Measurements from ENCODE around the gene RGS7.

The RGS7 gene

GRCh38 chr1:241129207-241129960 lies 227.6 kb downstream of the RGS7 start:
- Histone ChIP-seq H2BK15ac (ENCODE audit: low read length) (no peak overlapping the region), H3K27me3 (ENCODE audit: control insufficient read depth in 3 of 3, insufficient read depth in 3 of 3, low read depth in 1 of 3, low read length in 3 of 3) (no peaks in the 10 kb centered on the region), H3K23ac (ENCODE audit: low read depth, low read length, poor library complexity) (no peak overlapping the region), H2BK120ac (ENCODE audit: low read depth, low read length) (no peak overlapping the region), H3K27ac (replicated peaks; ENCODE audit: low read length) (no peak overlapping the region), H2BK12ac (ENCODE audit: low read length) (no peak overlapping the region), H3K79me1 (ENCODE audit: low read depth, low read length) (no peaks in the 10 kb centered on the region), H3K4me3 (ENCODE audit: low read length in 2 of 2) (no peak overlapping the region), H4K91ac (ENCODE audit: low read depth, low read length, poor library complexity) (no peak overlapping the region), H2BK5ac (ENCODE audit: low read length) (no peak overlapping the region), H3K4me1 (ENCODE audit: control insufficient read depth in 2 of 2, insufficient read depth in 1 of 2, low read depth in 1 of 2, low read length in 2 of 2) (no peaks in the 10 kb centered on the region), H3K4me2 (ENCODE audit: insufficient read depth, low read length, poor library complexity, severe bottlenecking) (no peak overlapping the region), H2AFZ (ENCODE audit: low read length) (no peak overlapping the region), H2AK5ac (ENCODE audit: low read depth, low read length) (no peak overlapping the region), H3K4ac (ENCODE audit: low read length) (no peak overlapping the region), H4K8ac (ENCODE audit: low read depth, low read length) (no peak overlapping the region), H3K9ac (ENCODE audit: low read depth, low read length, poor library complexity) (no peak overlapping the region), H3K18ac (ENCODE audit: low read length) (no peak overlapping the region), H3K14ac (ENCODE audit: low read length) (no peak overlapping the region), H3K9me3 (replicated peaks in 1 of 2; ENCODE audit: control insufficient read depth in 2 of 2, insufficient read depth in 1 of 2, low read depth in 1 of 2, low read length in 2 of 2) (no peaks in the 10 kb centered on the region), H3K36me3 (replicated peaks in 1 of 2; ENCODE audit: control insufficient read depth in 2 of 2, insufficient read depth in 2 of 2, low read length in 2 of 2) (no peaks in the 10 kb centered on the region)
- no peak for DNase-seq (ENCODE audit: low spot score)
- WGBS, 2 donors (ENCODE audit: extremely low coverage in 2 of 2, insufficient read length in 2 of 2, insufficient replicate concordance in 1 of 2): no CpG with 5 or more reads among the region's 11 CpGs

- Histone ChIP-seq H4K8ac (ENCODE audit: low read depth, low read length) (no peak overlapping the region), H2BK12ac (ENCODE audit: low read length) (no peak overlapping the region), H2BK15ac (ENCODE audit: low read length) (no peak overlapping the region), H3K36me3 (replicated peaks in 1 of 2; ENCODE audit: control insufficient read depth in 2 of 2, insufficient read depth in 2 of 2, low read length in 2 of 2) (no peaks in the 10 kb centered on the region), H3K4me2 (ENCODE audit: insufficient read depth, low read length, poor library complexity, severe bottlenecking) (no peak overlapping the region), H3K9me3 (replicated peaks in 1 of 2; ENCODE audit: control insufficient read depth in 2 of 2, insufficient read depth in 1 of 2, low read depth in 1 of 2, low read length in 2 of 2) (no peaks in the 10 kb centered on the region), H2AFZ (ENCODE audit: low read length) (no peak overlapping the region), H3K18ac (ENCODE audit: low read length) (no peak overlapping the region), H3K27me3 (ENCODE audit: control insufficient read depth in 3 of 3, insufficient read depth in 3 of 3, low read depth in 1 of 3, low read length in 3 of 3) (no peaks in the 10 kb centered on the region), H3K4me3 (ENCODE audit: low read length in 2 of 2) (no peak overlapping the region), H3K4ac (ENCODE audit: low read length) (no peak overlapping the region), H3K27ac (replicated peaks; ENCODE audit: low read length) (no peak overlapping the region), H4K91ac (ENCODE audit: low read depth, low read length, poor library complexity) (no peak overlapping the region), H3K14ac (ENCODE audit: low read length) (no peak overlapping the region), H3K9ac (ENCODE audit: low read depth, low read length, poor library complexity) (no peak overlapping the region), H2AK5ac (ENCODE audit: low read depth, low read length) (no peak overlapping the region), H3K23ac (ENCODE audit: low read depth, low read length, poor library complexity) (no peak overlapping the region), H2BK120ac (ENCODE audit: low read depth, low read length) (no peak overlapping the region), H2BK5ac (ENCODE audit: low read length) (no peak overlapping the region), H3K79me1 (ENCODE audit: low read depth, low read length) (no peaks in the 10 kb centered on the region), H3K4me1 (ENCODE audit: control insufficient read depth in 2 of 2, insufficient read depth in 1 of 2, low read depth in 1 of 2, low read length in 2 of 2) (no peaks in the 10 kb centered on the region)
- no peak for DNase-seq (ENCODE audit: low spot score)
- WGBS, 2 donors (ENCODE audit: extremely low coverage in 2 of 2, insufficient read length in 2 of 2, insufficient replicate concordance in 1 of 2): no CpG with 5 or more reads among the region's 2 CpGs
Measured at GRCh38 chr1:241125286-241125685, 231.7 kb downstream of the RGS7 start.

DNA sequence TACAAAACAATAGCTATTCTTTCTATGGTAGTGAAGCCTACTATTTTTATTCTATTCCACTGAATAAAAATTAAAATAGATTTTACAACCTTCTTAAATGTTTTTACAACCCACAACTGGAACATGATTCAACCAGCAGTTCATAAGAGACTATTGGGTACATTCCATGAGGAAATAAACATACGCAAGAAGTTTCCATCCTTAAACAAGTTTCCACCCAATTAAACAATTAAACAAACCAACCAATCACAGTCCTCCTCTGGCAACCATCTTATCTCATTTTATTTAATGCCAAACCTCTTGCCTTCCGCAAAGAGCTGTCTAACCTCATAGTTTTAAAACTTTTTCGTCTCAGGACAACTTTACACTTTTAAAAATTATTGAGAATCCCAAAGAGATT lies 239.0 kb downstream of the RGS7 start:
- Histone ChIP-seq H2AK5ac (ENCODE audit: low read depth, low read length) (no peak overlapping the region), H2BK12ac (ENCODE audit: low read length) (no peak overlapping the region), H3K79me1 (ENCODE audit: low read depth, low read length) (no peaks in the 10 kb centered on the region), H3K9ac (ENCODE audit: low read depth, low read length, poor library complexity) (no peak overlapping the region), H2BK5ac (ENCODE audit: low read length) (no peak overlapping the region), H3K27me3 (ENCODE audit: control insufficient read depth in 3 of 3, insufficient read depth in 3 of 3, low read depth in 1 of 3, low read length in 3 of 3) (no peaks in the 10 kb centered on the region), H3K27ac (replicated peaks; ENCODE audit: low read length) (no peak overlapping the region), H3K14ac (ENCODE audit: low read length) (no peak overlapping the region), H3K36me3 (replicated peaks in 1 of 2; ENCODE audit: control insufficient read depth in 2 of 2, insufficient read depth in 2 of 2, low read length in 2 of 2) (no peaks in the 10 kb centered on the region), H2BK15ac (ENCODE audit: low read length) (no peak overlapping the region), H3K4me3 (ENCODE audit: low read length in 2 of 2) (no peak overlapping the region), H4K91ac (ENCODE audit: low read depth, low read length, poor library complexity) (no peak overlapping the region), H3K23ac (ENCODE audit: low read depth, low read length, poor library complexity) (no peak overlapping the region), H3K4me1 (ENCODE audit: control insufficient read depth in 2 of 2, insufficient read depth in 1 of 2, low read depth in 1 of 2, low read length in 2 of 2) (no peaks in the 10 kb centered on the region), H3K4ac (ENCODE audit: low read length) (no peak overlapping the region), H3K18ac (ENCODE audit: low read length) (no peak overlapping the region), H3K9me3 (replicated peaks in 1 of 2; ENCODE audit: control insufficient read depth in 2 of 2, insufficient read depth in 1 of 2, low read depth in 1 of 2, low read length in 2 of 2) (no peaks in the 10 kb centered on the region), H3K4me2 (ENCODE audit: insufficient read depth, low read length, poor library complexity, severe bottlenecking) (no peak overlapping the region), H4K8ac (ENCODE audit: low read depth, low read length) (no peak overlapping the region), H2BK120ac (ENCODE audit: low read depth, low read length) (no peak overlapping the region), H2AFZ (ENCODE audit: low read length) (no peak overlapping the region)
- WGBS, 2 donors (ENCODE audit: extremely low coverage in 2 of 2, insufficient read length in 2 of 2, insufficient replicate concordance in 1 of 2): no CpG with 5 or more reads among the region's 3 CpGs
- no peak for DNase-seq (ENCODE audit: low spot score)

- no peak overlapping the region for H3K27ac ChIP-seq (replicated peaks; ENCODE audit: low read length)
- no peak overlapping the region for H3K4ac ChIP-seq (ENCODE audit: low read length)
- no peak overlapping the region for H3K18ac ChIP-seq (ENCODE audit: low read length)
- H3K4me1 ChIP-seq (ENCODE audit: control insufficient read depth in 2 of 2, insufficient read depth in 1 of 2, low read depth in 1 of 2, low read length in 2 of 2): no peaks in the 10 kb centered on the region
- H4K91ac ChIP-seq (ENCODE audit: low read depth, low read length, poor library complexity): no peak overlapping the region
- no peak overlapping the region for H2BK5ac ChIP-seq (ENCODE audit: low read length)
- no CpG with 5 or more reads among the region's 5 CpGs for WGBS, 2 donors (ENCODE audit: extremely low coverage in 2 of 2, insufficient read length in 2 of 2, insufficient replicate concordance in 1 of 2)
- H3K9me3 ChIP-seq (replicated peaks in 1 of 2; ENCODE audit: control insufficient read depth in 2 of 2, insufficient read depth in 1 of 2, low read depth in 1 of 2, low read length in 2 of 2): no peaks in the 10 kb centered on the region
- no peak overlapping the region for H2BK15ac ChIP-seq (ENCODE audit: low read length)
- H3K4me3 ChIP-seq (ENCODE audit: low read length in 2 of 2): no peak overlapping the region
- no peak overlapping the region for H2AK5ac ChIP-seq (ENCODE audit: low read depth, low read length)
- H3K79me1 ChIP-seq (ENCODE audit: low read depth, low read length): no peaks in the 10 kb centered on the region
- no peak overlapping the region for H3K4me2 ChIP-seq (ENCODE audit: insufficient read depth, low read length, poor library complexity, severe bottlenecking)
- DNase-seq (ENCODE audit: low spot score): no peak
- H2BK12ac ChIP-seq (ENCODE audit: low read length): no peak overlapping the region
- H3K36me3 ChIP-seq (replicated peaks in 1 of 2; ENCODE audit: control insufficient read depth in 2 of 2, insufficient read depth in 2 of 2, low read length in 2 of 2): no peaks in the 10 kb centered on the region
- H3K27me3 ChIP-seq (ENCODE audit: control insufficient read depth in 3 of 3, insufficient read depth in 3 of 3, low read depth in 1 of 3, low read length in 3 of 3): peaks cover 0 to 3% (median 0%) of the 10 kb centered on the region in 3 experiments
- no peak overlapping the region for H3K9ac ChIP-seq (ENCODE audit: low read depth, low read length, poor library complexity)
- no peak overlapping the region for H3K14ac ChIP-seq (ENCODE audit: low read length)
- H4K8ac ChIP-seq (ENCODE audit: low read depth, low read length): no peak overlapping the region
- no peak overlapping the region for H2AFZ ChIP-seq (ENCODE audit: low read length)
- H3K23ac ChIP-seq (ENCODE audit: low read depth, low read length, poor library complexity): no peak overlapping the region
- no peak overlapping the region for H2BK120ac ChIP-seq (ENCODE audit: low read depth, low read length)
Measured at GRCh38 chr1:241115784-241116183, 241.2 kb downstream of the RGS7 start.
